Measurements from ENCODE around the gene PSMD1.
"Not testable (repeated sequence)": the region's sequence is repeated elsewhere in the genome, so short reads cannot be mapped to it uniquely, and the experiment has no call there.

PSMD1 gene

GRCh38 chr2:231115651-231116050 is 59.0 kb downstream of the PSMD1 start:
- no peak for DNase-seq (ENCODE audit: low spot score)

- DNase-seq (ENCODE audit: low spot score), result no peak
These were observed 60.5 kb downstream of the PSMD1 start for GRCh38 chr2:231117148-231117547.

GRCh38 chr2:231117922-231118613 is 61.4 kb downstream of the PSMD1 start:
- DNase-seq (ENCODE audit: low spot score), result no peak

GRCh38 chr2:231118614-231118942 is 61.9 kb downstream of the PSMD1 start:
- DNase-seq (ENCODE audit: low spot score), result no peak

- no peak for DNase-seq (ENCODE audit: low spot score)
These were observed 66.8 kb downstream of the PSMD1 start for GRCh38 chr2:231123362-231123898.

GRCh38 chr2:231124838-231125568 is 68.3 kb downstream of the PSMD1 start, which contains the start of gene HTR2B:
Gene HTR2B (minus strand): TSS chr2:231125042. CDS start chr2:231123764, 1,278 bp downstream.
- DNase-seq (ENCODE audit: low spot score), result peak; percentile 50

GRCh38 chr2:231126123-231126522 is 69.5 kb downstream of the PSMD1 start:
- no peak for DNase-seq (ENCODE audit: low spot score)

- DNase-seq (ENCODE audit: low spot score), result no peak
These were observed 70.8 kb downstream of the PSMD1 start for GRCh38 chr2:231127480-231127879.

GRCh38 chr2:231127936-231128335 is 71.3 kb downstream of the PSMD1 start:
- DNase-seq (ENCODE audit: low spot score), result no peak

GRCh38 chr2:231128541-231128940 is 71.9 kb downstream of the PSMD1 start:
- no peak for DNase-seq (ENCODE audit: low spot score)

GRCh38 chr2:231129216-231129615 is 72.5 kb downstream of the PSMD1 start:
- DNase-seq (ENCODE audit: low spot score), result no peak

GRCh38 chr2:231130336-231131056 is 73.8 kb downstream of the PSMD1 start:
- DNase-seq (ENCODE audit: low spot score), result no peak

GRCh38 chr2:231132129-231132528 is 75.5 kb downstream of the PSMD1 start:
- DNase-seq (ENCODE audit: low spot score), result no peak

- DNase-seq (ENCODE audit: low spot score), result no peak
These were observed 76.9 kb downstream of the PSMD1 start for GRCh38 chr2:231133365-231134099.

- DNase-seq (ENCODE audit: low spot score), result no peak
These were observed 78.4 kb downstream of the PSMD1 start for GRCh38 chr2:231134910-231135655.

- no peak for DNase-seq (ENCODE audit: low spot score)
These were observed 82.0 kb downstream of the PSMD1 start for GRCh38 chr2:231138699-231139098.

- no peak for DNase-seq (ENCODE audit: low spot score)
These were observed 83.1 kb downstream of the PSMD1 start for GRCh38 chr2:231139796-231140195.

GRCh38 chr2:231140808-231141207 is 84.1 kb downstream of the PSMD1 start:
- not testable (repeated sequence) for DNase-seq (ENCODE audit: low spot score)

GRCh38 chr2:231144896-231145295 is 88.2 kb downstream of the PSMD1 start:
- DNase-seq (ENCODE audit: low spot score), result no peak

GRCh38 chr2:231146665-231147064 is 90.0 kb downstream of the PSMD1 start:
- DNase-seq (ENCODE audit: low spot score), result no peak
